ENCODE data around the gene BDH2. TPM values are rescaled to one million over a fixed set of nuclear protein-coding genes. Genes with fewer than 3 reads are reported as not detected.
A peak's percentile ranks its signal among the peaks of the same experiment; 100 is the strongest.

Gene BDH2
- total RNA-seq, 1 experiment from 2014 or later, result 19.7 TPM

GRCh38 chr4:103085555-103086196, 14.0 kb downstream of the BDH2 start:
- H3K9me3 Mint-ChIP-seq (ENCODE audit: unreplicated experiment), result no peaks in the 10 kb centered on the region
- no TSS peak for BruUV-seq (replicated peaks)
- Histone ChIP-seq H3K36me3 (ENCODE audit: control insufficient read depth, insufficient read depth, low read length) (no peaks in the 10 kb centered on the region; the same call in 1 of the 2 replicates), H3K4me3 (ENCODE audit: low read depth, low read length) (no peak overlapping the region), H3K4me1 (no peaks in the 10 kb centered on the region), H3K27me3 (replicated peaks; ENCODE audit: control insufficient read depth, insufficient read depth, low read length) (no peaks in the 10 kb centered on the region), H3K9me3 (no peaks in the 10 kb centered on the region)
- no peaks in the 10 kb centered on the region for H3K36me3 Mint-ChIP-seq (ENCODE audit: insufficient read depth, unreplicated experiment)
- CTCF ChIA-PET, result no interaction called here
- H3K4me1 Mint-ChIP-seq (ENCODE audit: low read depth, unreplicated experiment), result no peaks in the 10 kb centered on the region
- H3K27ac Mint-ChIP-seq (ENCODE audit: unreplicated experiment), result no peak overlapping the region
- DNase-seq, result no peak
- intact Hi-C loops (cut with micrococcal nuclease; ENCODE audit: unreplicated experiment), result no loop called here
- POLR2A ChIA-PET, result no interaction called here
- H3K27me3 Mint-ChIP-seq (ENCODE audit: insufficient read depth, unreplicated experiment), result no peaks in the 10 kb centered on the region
- H3K4me3 Mint-ChIP-seq (ENCODE audit: unreplicated experiment), result no peak overlapping the region
- TF ChIP-seq CTCF (IDR thresholded peaks at IDR 0.05; ENCODE audit: insufficient read depth in 1 of 2, low read depth in 1 of 2, low read length in 1 of 2, severe bottlenecking in 1 of 2, unreplicated experiment in 1 of 2), result no peak

GRCh38 chr4:103079621-103080020, 20.0 kb downstream of the BDH2 start:
- Histone ChIP-seq H3K36me3 (ENCODE audit: control insufficient read depth, insufficient read depth, low read length) (no peaks in the 10 kb centered on the region), H3K27me3 (replicated peaks; ENCODE audit: control insufficient read depth, insufficient read depth, low read length) (no peaks in the 10 kb centered on the region), H3K9me3 (no peaks in the 10 kb centered on the region), H3K4me1 (0 out of 2 replicates have a peak, but pooled peaks cover 11% of the 10 kb centered on the region), H3K4me3 (ENCODE audit: low read depth, low read length) (no peak overlapping the region)
- Mint-ChIP-seq H3K4me1 (ENCODE audit: low read depth, unreplicated experiment) (peaks cover 5% of the 10 kb centered on the region), H3K27me3 (ENCODE audit: insufficient read depth, unreplicated experiment) (no peaks in the 10 kb centered on the region), H3K4me3 (ENCODE audit: unreplicated experiment) (no peak overlapping the region), H3K27ac (ENCODE audit: unreplicated experiment) (no peak overlapping the region), H3K9me3 (ENCODE audit: unreplicated experiment) (no peaks in the 10 kb centered on the region), H3K36me3 (ENCODE audit: insufficient read depth, unreplicated experiment) (peaks cover 5% of the 10 kb centered on the region)
- ChIA-PET CTCF (no interaction called here), POLR2A (interaction anchor here (0.6 kb wide), 1 partner anchor 50 kb away, joined by 3 read pairs; no protein-coding TSS in a partner anchor)
- no TSS peak for BruUV-seq (replicated peaks)
- no peak for DNase-seq
- TF ChIP-seq CTCF (IDR thresholded peaks at IDR 0.05; ENCODE audit: insufficient read depth in 1 of 2, low read depth in 1 of 2, low read length in 1 of 2, severe bottlenecking in 1 of 2, unreplicated experiment in 1 of 2), result no peak
- intact Hi-C loops (cut with micrococcal nuclease; ENCODE audit: unreplicated experiment), result loop anchor here (5.0 kb wide), 1 partner anchor 252 kb away; the partner anchor contains the start of gene UBE2D3

- Histone ChIP-seq H3K36me3 (ENCODE audit: control insufficient read depth, insufficient read depth, low read length) (no peaks in the 10 kb centered on the region), H3K4me3 (ENCODE audit: low read depth, low read length) (peak within 1 kb of the TSS; percentile 88), H3K9me3 (no peaks in the 10 kb centered on the region), H3K27me3 (replicated peaks; ENCODE audit: control insufficient read depth, insufficient read depth, low read length) (no peaks in the 10 kb centered on the region), H3K4me1 (peaks cover 15% of the 10 kb centered on the region; the same call in 1 of the 2 replicates)
- peak within 1 kb of the TSS; percentile 58 for H3K27ac Mint-ChIP-seq (ENCODE audit: unreplicated experiment)
- peaks cover 10% of the 10 kb centered on the region for H3K36me3 Mint-ChIP-seq (ENCODE audit: insufficient read depth, unreplicated experiment)
- intact Hi-C loops (cut with micrococcal nuclease; ENCODE audit: unreplicated experiment), result loop anchor here (5.0 kb wide), 1 partner anchor 250 kb away; the partner anchor contains the start of gene UBE2D3
- H3K4me3 Mint-ChIP-seq (ENCODE audit: unreplicated experiment), result peak within 1 kb of the TSS; percentile 77
- ChIA-PET CTCF (no interaction called here), POLR2A (no interaction called here)
- DNase-seq, result no peak
- H3K9me3 Mint-ChIP-seq (ENCODE audit: unreplicated experiment), result no peaks in the 10 kb centered on the region
- BruUV-seq (replicated peaks), result TSS peak; percentile 50
- no peak for TF ChIP-seq CTCF (IDR thresholded peaks at IDR 0.05; ENCODE audit: insufficient read depth in 1 of 2, low read depth in 1 of 2, low read length in 1 of 2, severe bottlenecking in 1 of 2, unreplicated experiment in 1 of 2)
- peaks cover 6% of the 10 kb centered on the region for H3K4me1 Mint-ChIP-seq (ENCODE audit: low read depth, unreplicated experiment)
- H3K27me3 Mint-ChIP-seq (ENCODE audit: insufficient read depth, unreplicated experiment), result no peaks in the 10 kb centered on the region
These were observed 22.8 kb downstream of the BDH2 start, which contains the start of gene SLC9B2 for GRCh38 chr4:103076747-103077347. Gene SLC9B2 (minus strand): TSS chr4:103076761. CDS start chr4:103067550, 9,211 bp downstream.

Measured in Caco-2 (cell line).